Measurements from ENCODE around the gene IL24. TPM values are rescaled to one million over a fixed set of nuclear protein-coding genes. Genes with fewer than 3 reads are reported as not detected.
A peak's percentile ranks its signal among the peaks of the same experiment; 100 is the strongest.

The IL24 gene
- total and polyA plus RNA-seq, 12 donors, result 0.26 TPM; not detected in 11

GRCh38 chr1:206944703-206945102, 47.5 kb downstream of the IL24 start:
- no peak for TF ChIP-seq CTCF (IDR thresholded peaks at IDR 0.05)
- no peaks in the 10 kb centered on the region for H3K36me3 ChIP-seq
- no peak for ATAC-seq
- peaks cover 0 to 3% (median 0%) of the 10 kb centered on the region in 11 donors for H3K9me3 ChIP-seq
- H3K4me1 ChIP-seq, result peaks cover 0 to 9% (median 0%) of the 10 kb centered on the region in 9 donors
- intact Hi-C loops (cut with DNase I), result no loop called here
- no peak overlapping the region for H3K4me3 ChIP-seq
- no peak overlapping the region for H3K27ac ChIP-seq
- H3K27me3 ChIP-seq, result peaks cover 0 to 53% (median 29%) of the 10 kb centered on the region in 7 donors
- WGBS, 2 donors, result 45 to 47% methylated on average over 5 of the region's 5 CpGs
- DNase-seq, result no peak

GRCh38 chr1:206945779-206946178, 48.5 kb downstream of the IL24 start:
- no peak for ATAC-seq
- Histone ChIP-seq H3K4me3 (no peak overlapping the region), H3K27ac (no peak overlapping the region), H3K4me1 (peaks cover 0 to 9% (median 0%) of the 10 kb centered on the region in 9 donors), H3K9me3 (peaks cover 0 to 5% (median 0%) of the 10 kb centered on the region in 11 donors), H3K36me3 (no peaks in the 10 kb centered on the region), H3K27me3 (peaks cover 0 to 55% (median 33%) of the 10 kb centered on the region in 7 donors)
- DNase-seq, result no peak
- intact Hi-C loops (cut with DNase I), result no loop called here
- 87 to 90% methylated on average over 4 of the region's 4 CpGs for WGBS, 2 donors
- no peak for TF ChIP-seq CTCF (IDR thresholded peaks at IDR 0.05)

GRCh38 chr1:206946261-206946660, 49.0 kb downstream of the IL24 start, which contains the start of gene PIGR:
Gene PIGR, minus strand, starts transcription at chr1:206946466. Its CDS starts 5,935 bp downstream, at chr1:206940531.
- TF ChIP-seq CTCF (IDR thresholded peaks at IDR 0.05), result no peak
- Histone ChIP-seq H3K4me1 (peaks cover 0 to 9% (median 0%) of the 10 kb centered on the region in 9 donors), H3K9me3 (peaks cover 0 to 5% (median 0%) of the 10 kb centered on the region in 11 donors), H3K27ac (no peak within 1 kb of the TSS), H3K36me3 (no peaks in the 10 kb centered on the region), H3K4me3 (no peak within 1 kb of the TSS), H3K27me3 (peaks cover 0 to 57% (median 33%) of the 10 kb centered on the region in 7 donors)
- DNase-seq (no peak), ATAC-seq (peak in 1 of 8 donors; percentile 17)
- 44 to 50% methylated on average over 7 of the region's 7 CpGs for WGBS, 2 donors
- intact Hi-C loops (cut with DNase I), result no loop called here

- H3K4me1 ChIP-seq, result peaks cover 0 to 9% (median 0%) of the 10 kb centered on the region in 9 donors
- H3K36me3 ChIP-seq, result no peaks in the 10 kb centered on the region
- DNase-seq (no peak), ATAC-seq (no peak)
- H3K4me3 ChIP-seq, result no peak overlapping the region
- H3K27me3 ChIP-seq, result peaks cover 0 to 52% (median 33%) of the 10 kb centered on the region in 7 donors
- no peak overlapping the region for H3K27ac ChIP-seq
- WGBS, 2 donors, result 84 to 92% methylated on average over 3 of the region's 3 CpGs
- TF ChIP-seq CTCF (IDR thresholded peaks at IDR 0.05), result no peak
- peaks cover 0 to 5% (median 0%) of the 10 kb centered on the region in 11 donors for H3K9me3 ChIP-seq
- intact Hi-C loops (cut with DNase I), result no loop called here
Observed at GRCh38 chr1:206947255-206947654, 50.0 kb downstream of the IL24 start.

Measured in heart right ventricle (tissue), 16 donors.